NCI-H82 treated with DMSO at 0.1 percent for 48 hours (cell line): ENCODE data around the gene SPOCK1.

Experiments
- DNase-seq: peaks from one replicate; lab custom pipeline; 2025; ENCODE audit not compliant: unreplicated experiment; lab: John Stamatoyannopoulos, UW

Gene SPOCK1

GRCh38 chr5:137036640-137037039 is 462.5 kb downstream of the SPOCK1 start:
- no peak for DNase-seq

- DNase-seq: no peak
Measured at GRCh38 chr5:137035480-137035878, 463.6 kb downstream of the SPOCK1 start.

- DNase-seq: no peak
Measured at GRCh38 chr5:137034764-137035479, 464.2 kb downstream of the SPOCK1 start.

GRCh38 chr5:137034213-137034612 is 464.9 kb downstream of the SPOCK1 start:
- DNase-seq: no peak

GRCh38 chr5:137032929-137033328 is 466.2 kb downstream of the SPOCK1 start:
- DNase-seq: no peak

- DNase-seq: no peak
Measured at GRCh38 chr5:137027758-137028157, 471.4 kb downstream of the SPOCK1 start.

- no peak for DNase-seq
Measured at GRCh38 chr5:137026296-137026695, 472.8 kb downstream of the SPOCK1 start.

- DNase-seq: no peak
Measured at GRCh38 chr5:137024044-137024443, 475.1 kb downstream of the SPOCK1 start.

GRCh38 chr5:137023371-137023770 is 475.8 kb downstream of the SPOCK1 start:
- no peak for DNase-seq

GRCh38 chr5:137022725-137023124 is 476.4 kb downstream of the SPOCK1 start:
- no peak for DNase-seq

GRCh38 chr5:137022043-137022442 is 477.1 kb downstream of the SPOCK1 start:
- no peak for DNase-seq

GRCh38 chr5:137019229-137019628 is 479.9 kb downstream of the SPOCK1 start:
- DNase-seq: no peak

- no peak for DNase-seq
Measured at GRCh38 chr5:137016783-137017324, 482.3 kb downstream of the SPOCK1 start.

- DNase-seq: no peak
Measured at GRCh38 chr5:137015540-137016116, 483.5 kb downstream of the SPOCK1 start.

GRCh38 chr5:137014731-137015130 is 484.4 kb downstream of the SPOCK1 start:
- DNase-seq: no peak

- no peak for DNase-seq
Measured at GRCh38 chr5:137010226-137010625, 488.9 kb downstream of the SPOCK1 start.

- DNase-seq: no peak
Measured at GRCh38 chr5:137004279-137004678, 494.8 kb downstream of the SPOCK1 start.

GRCh38 chr5:137001026-137001569 is 498.0 kb downstream of the SPOCK1 start:
- no peak for DNase-seq

GRCh38 chr5:136999787-137000186 is 499.3 kb downstream of the SPOCK1 start:
- no peak for DNase-seq

- DNase-seq: no peak
Measured at GRCh38 chr5:136998854-136999357, 500.2 kb downstream of the SPOCK1 start.

- no peak for DNase-seq
Measured at GRCh38 chr5:136994154-136994553, 505.0 kb downstream of the SPOCK1 start.
